Measurements from ENCODE around the gene PHOSPHO1.

GRCh38 chr17:49277638-49278037 lies 47.1 kb upstream of the PHOSPHO1 start:
- TF ChIP-seq, protein P1, sequence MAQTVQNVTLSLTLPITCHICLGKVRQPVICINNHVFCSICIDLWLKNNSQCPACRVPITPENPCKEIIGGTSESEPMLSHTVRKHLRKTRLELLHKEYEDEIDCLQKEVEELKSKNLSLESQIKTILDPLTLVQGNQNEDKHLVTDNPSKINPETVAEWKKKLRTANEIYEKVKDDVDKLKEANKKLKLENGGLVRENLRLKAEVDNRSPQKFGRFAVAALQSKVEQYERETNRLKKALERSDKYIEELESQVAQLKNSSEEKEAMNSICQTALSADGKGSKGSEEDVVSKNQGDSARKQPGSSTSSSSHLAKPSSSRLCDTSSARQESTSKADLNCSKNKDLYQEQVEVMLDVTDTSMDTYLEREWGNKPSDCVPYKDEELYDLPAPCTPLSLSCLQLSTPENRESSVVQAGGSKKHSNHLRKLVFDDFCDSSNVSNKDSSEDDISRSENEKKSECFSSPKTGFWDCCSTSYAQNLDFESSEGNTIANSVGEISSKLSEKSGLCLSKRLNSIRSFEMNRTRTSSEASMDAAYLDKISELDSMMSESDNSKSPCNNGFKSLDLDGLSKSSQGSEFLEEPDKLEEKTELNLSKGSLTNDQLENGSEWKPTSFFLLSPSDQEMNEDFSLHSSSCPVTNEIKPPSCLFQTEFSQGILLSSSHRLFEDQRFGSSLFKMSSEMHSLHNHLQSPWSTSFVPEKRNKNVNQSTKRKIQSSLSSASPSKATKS (CRISPR knock-in tag; IDR thresholded peaks at IDR 0.05), result no peak
- TF ChIP-seq, protein P2, sequence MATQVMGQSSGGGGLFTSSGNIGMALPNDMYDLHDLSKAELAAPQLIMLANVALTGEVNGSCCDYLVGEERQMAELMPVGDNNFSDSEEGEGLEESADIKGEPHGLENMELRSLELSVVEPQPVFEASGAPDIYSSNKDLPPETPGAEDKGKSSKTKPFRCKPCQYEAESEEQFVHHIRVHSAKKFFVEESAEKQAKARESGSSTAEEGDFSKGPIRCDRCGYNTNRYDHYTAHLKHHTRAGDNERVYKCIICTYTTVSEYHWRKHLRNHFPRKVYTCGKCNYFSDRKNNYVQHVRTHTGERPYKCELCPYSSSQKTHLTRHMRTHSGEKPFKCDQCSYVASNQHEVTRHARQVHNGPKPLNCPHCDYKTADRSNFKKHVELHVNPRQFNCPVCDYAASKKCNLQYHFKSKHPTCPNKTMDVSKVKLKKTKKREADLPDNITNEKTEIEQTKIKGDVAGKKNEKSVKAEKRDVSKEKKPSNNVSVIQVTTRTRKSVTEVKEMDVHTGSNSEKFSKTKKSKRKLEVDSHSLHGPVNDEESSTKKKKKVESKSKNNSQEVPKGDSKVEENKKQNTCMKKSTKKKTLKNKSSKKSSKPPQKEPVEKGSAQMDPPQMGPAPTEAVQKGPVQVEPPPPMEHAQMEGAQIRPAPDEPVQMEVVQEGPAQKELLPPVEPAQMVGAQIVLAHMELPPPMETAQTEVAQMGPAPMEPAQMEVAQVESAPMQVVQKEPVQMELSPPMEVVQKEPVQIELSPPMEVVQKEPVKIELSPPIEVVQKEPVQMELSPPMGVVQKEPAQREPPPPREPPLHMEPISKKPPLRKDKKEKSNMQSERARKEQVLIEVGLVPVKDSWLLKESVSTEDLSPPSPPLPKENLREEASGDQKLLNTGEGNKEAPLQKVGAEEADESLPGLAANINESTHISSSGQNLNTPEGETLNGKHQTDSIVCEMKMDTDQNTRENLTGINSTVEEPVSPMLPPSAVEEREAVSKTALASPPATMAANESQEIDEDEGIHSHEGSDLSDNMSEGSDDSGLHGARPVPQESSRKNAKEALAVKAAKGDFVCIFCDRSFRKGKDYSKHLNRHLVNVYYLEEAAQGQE (IDR thresholded peaks at IDR 0.05; ENCODE audit: borderline replicate concordance in 1 of 2, low read depth in 1 of 2, low read length in 2 of 2), result no peak
- TF ChIP-seq MYPOP (CRISPR knock-in tag; IDR thresholded peaks at IDR 0.05) (no peak), PRDM4 (CRISPR knock-in tag; IDR thresholded peaks at IDR 0.05; ENCODE audit: borderline replicate concordance) (no peak), ZNF274 (CRISPR knock-in tag; IDR thresholded peaks at IDR 0.05) (no peak), POLR2AphosphoS5 (IDR thresholded peaks at IDR 0.05; ENCODE audit: low read depth, low read length) (no peak), ZFP36 (IDR thresholded peaks at IDR 0.05; ENCODE audit: borderline replicate concordance, low read depth, low read length, partially characterized antibody) (no peak), ZNF121 (CRISPR knock-in tag; IDR thresholded peaks at IDR 0.05) (no peak), ZNF775 (CRISPR knock-in tag; IDR thresholded peaks at IDR 0.05; ENCODE audit: borderline replicate concordance) (no peak), MTA3 (CRISPR knock-in tag; IDR thresholded peaks at IDR 0.05) (no peak), ZBTB33 (CRISPR knock-in tag; IDR thresholded peaks at IDR 0.05) (no peak), RAD21 (CRISPR knock-in tag; IDR thresholded peaks at IDR 0.05) (no peak), HOXA7 (CRISPR knock-in tag; IDR thresholded peaks at IDR 0.05) (no peak), ZNF432 (CRISPR knock-in tag; IDR thresholded peaks at IDR 0.05; ENCODE audit: borderline replicate concordance) (no peak)
